RWPE1 (cell line): ENCODE measurements around the gene LNX2.

Experiments used
- CTCF ChIA-PET: fragments of 350-600 bp; sonication (Branson Sonifier 250); formaldehyde crosslinking; extraction: SDS; loops from one replicate; lab custom pipeline; 2021; lab: Yijun Ruan, JAX
- POLR2A ChIA-PET: fragments of 400-600 bp; formaldehyde crosslinking; extraction: SDS; loops from one replicate; lab custom pipeline; 2020; ENCODE audit warnings: antibody characterized with exemption; ENCODE audit not compliant: low non-redundant PET; lab: Yijun Ruan, JAX
- DNase-seq: peaks from one replicate; pipeline ENCODE4 v3.0.0; 2012; ENCODE audit warnings: low spot score
- H3K27ac ChIP-seq: fragments of 450-650 bp; 2 replicates; pipeline ENCODE4 v1.5.1; 2017
- TF ChIP-seq, protein P1 (sequence below): fragments of 450-650 bp; conservative IDR thresholded peaks from 2 replicates; pipeline ENCODE4 v1.5.1; 2017; ENCODE audit warnings: low read depth, mild to moderate bottlenecking

The LNX2 gene

DNA sequence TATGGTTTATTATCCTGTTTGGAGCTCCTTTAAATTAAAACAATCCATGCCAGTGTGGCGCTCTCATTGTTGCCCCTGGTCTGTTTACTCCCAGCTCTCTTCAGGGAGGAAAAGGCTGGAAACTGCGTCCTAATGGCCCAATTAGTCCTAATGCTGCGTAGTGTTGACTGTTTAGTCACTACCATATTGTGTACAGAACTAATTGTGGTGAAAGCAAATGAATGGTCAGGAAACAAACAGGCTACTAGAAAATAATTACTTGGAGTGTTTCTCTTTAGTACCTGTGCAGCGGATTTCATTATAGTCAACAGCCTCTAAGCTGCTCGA lies 115.5 kb downstream of the LNX2 start:
- H3K27ac ChIP-seq = no peak overlapping the region
- ChIA-PET CTCF (no interaction called here), POLR2A (no interaction called here)
- no peak for DNase-seq
- TF ChIP-seq, protein P1, sequence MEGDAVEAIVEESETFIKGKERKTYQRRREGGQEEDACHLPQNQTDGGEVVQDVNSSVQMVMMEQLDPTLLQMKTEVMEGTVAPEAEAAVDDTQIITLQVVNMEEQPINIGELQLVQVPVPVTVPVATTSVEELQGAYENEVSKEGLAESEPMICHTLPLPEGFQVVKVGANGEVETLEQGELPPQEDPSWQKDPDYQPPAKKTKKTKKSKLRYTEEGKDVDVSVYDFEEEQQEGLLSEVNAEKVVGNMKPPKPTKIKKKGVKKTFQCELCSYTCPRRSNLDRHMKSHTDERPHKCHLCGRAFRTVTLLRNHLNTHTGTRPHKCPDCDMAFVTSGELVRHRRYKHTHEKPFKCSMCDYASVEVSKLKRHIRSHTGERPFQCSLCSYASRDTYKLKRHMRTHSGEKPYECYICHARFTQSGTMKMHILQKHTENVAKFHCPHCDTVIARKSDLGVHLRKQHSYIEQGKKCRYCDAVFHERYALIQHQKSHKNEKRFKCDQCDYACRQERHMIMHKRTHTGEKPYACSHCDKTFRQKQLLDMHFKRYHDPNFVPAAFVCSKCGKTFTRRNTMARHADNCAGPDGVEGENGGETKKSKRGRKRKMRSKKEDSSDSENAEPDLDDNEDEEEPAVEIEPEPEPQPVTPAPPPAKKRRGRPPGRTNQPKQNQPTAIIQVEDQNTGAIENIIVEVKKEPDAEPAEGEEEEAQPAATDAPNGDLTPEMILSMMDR = no peak

DNA sequence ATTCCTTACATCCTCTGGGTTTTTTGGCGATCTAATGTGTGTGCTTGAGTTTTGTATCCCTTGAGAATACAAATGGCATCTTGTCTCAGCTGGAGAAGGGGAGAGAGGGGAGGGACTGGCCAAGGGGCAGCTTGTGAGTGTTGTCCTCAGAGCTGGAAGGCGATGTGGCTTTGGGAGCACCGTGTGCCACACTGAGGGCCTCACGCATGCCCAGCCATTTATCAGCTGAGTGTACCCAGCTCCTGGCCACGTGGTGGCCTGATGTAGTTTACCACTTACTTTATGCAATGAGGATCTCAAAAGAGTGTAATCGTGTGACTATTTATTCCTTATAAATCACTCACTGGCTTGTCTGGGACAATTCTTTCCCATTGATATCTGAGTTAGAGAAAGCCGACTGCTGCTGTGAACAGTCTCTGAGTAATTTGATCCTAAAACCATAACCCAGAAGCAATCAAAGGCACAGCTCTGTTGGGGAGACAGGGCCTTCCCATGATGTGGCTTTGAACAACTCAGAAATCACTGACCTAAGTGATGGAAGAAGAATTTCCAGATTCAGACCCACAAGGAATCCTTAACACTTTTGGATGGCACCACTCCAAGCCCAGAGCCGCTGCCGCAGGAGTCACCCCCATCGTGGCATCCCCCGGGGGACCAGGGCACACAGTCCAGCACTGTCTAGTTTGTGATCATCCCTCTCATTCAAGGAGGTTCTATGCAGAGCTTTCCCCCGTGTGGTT lies 116.0 kb downstream of the LNX2 start:
- H3K27ac ChIP-seq = no peak overlapping the region
- TF ChIP-seq, protein P1 = no peak
- no peak for DNase-seq
- ChIA-PET POLR2A (no interaction called here), CTCF (interaction anchor here (0.5 kb wide), 1 partner anchor 1765 kb away, joined by 4 read pairs; no protein-coding TSS in a partner anchor)

DNA sequence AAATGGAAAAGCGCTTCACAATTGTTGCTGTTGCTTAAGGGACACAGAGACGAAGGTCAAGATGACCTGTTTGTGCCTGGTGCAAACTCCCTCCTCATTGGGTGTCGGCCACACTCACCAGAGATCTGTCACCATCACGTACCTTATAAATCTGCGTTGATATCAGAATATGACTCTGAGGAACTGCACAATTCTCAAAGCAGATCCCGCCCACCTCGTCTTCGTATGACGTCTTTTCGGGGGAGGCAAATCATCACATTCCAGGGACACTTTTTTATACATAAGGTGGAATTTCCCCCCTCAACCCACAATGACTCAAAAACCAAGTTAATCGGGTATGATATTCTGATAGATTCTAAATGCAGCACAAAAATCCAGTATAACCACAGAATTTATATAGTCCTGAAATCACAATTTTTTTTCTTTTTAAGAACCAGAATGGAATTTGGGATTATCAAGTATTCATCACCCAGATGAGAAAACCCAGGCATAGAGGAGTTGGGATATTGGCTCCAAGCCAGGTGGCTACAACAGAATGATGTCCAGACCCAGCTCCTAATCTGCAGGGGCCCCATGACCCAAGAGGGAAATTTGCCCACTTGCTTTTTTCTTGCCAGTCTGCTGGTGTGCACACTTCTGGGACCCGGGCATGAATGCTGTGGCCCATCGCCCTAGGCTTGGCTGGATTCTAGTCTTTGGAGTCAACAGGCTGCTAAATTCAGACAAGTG lies 119.4 kb downstream of the LNX2 start:
- CTCF ChIA-PET = interaction anchor here (0.6 to 0.8 kb wide), 2 partner anchors 23 to 32 kb away, joined by 3 read pairs; no protein-coding TSS in a partner anchor
- POLR2A ChIA-PET = no interaction called here
- no peak for DNase-seq
- TF ChIP-seq, protein P1 = no peak
- no peak overlapping the region for H3K27ac ChIP-seq

DNA sequence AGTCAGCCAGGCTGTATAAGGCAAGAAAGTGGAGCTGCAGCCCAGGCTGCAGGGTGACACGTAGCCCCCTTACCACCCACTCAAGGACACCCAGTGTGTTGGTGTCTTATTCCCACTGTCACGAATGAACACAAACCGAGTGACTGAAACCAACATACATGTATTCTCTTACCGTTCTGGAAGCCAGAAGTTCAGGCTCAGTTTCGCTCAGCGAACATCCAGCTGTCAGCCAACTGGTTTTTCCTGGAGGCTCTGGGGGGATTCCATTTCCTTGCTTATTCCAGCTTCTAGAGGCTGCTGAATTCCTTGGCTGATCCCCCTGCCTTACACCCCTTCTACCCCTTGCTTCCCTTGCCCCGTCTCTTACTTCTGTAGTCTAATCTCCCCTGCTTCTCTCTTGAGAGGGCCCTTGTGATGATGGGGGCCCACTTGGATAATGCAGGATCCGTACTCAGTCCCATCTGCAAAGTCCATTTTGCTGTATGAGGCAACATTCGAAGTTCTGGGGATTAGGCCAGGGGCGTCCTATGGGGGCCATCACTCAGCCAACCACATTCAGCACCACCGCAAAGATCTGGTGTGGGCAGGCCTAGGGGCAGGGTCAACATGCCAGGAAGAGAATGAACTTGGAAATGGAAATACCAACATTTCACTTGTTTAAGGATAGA lies 122.6 kb downstream of the LNX2 start:
- no peak for DNase-seq
- TF ChIP-seq, protein P1 = no peak
- ChIA-PET POLR2A (no interaction called here), CTCF (interaction anchor here (0.5 to 0.6 kb wide), 3 partner anchors 16 to 514 kb away, joined by 3 to 4 read pairs (median 3); no protein-coding TSS in a partner anchor)
- no peak overlapping the region for H3K27ac ChIP-seq

DNA sequence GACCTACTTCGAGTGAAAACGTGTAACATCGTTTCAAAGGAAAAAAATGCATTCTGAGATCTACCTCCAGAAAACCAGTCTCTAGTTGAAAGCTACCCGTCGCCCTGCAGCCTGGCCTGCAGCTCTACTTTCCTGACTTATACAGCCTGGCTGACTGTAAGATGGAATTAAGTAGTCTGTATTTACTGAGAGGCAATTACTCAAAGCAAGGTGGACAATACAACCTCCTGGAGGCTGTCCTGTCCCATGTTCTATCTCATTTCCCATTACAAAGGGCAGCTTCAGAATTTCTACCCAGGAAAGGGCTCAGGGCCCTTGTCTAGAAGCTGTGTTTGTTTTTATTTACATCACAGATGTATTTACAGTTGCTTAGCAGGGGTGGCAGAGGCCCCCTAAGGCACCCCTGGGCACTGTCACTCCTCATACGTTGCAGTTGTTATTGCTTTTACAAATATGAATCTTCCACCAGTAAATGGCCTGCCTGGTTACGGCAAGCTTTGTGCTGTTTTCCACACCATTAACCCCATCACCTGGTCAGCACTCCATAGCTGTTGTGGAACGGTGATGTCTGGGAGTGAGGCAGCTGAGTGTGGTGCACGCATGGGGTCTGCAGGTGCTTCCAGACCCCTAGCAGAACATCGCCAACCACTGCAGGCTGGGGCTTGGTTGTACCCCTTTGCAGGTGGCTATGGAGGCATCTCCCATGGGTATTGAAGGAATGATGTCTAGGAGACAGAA lies 123.6 kb downstream of the LNX2 start:
- no peak overlapping the region for H3K27ac ChIP-seq
- no peak for DNase-seq
- TF ChIP-seq, protein P1 = no peak
- ChIA-PET CTCF (interaction anchor here (0.7 kb wide), 1 partner anchor 550 kb away, joined by 4 read pairs; no protein-coding TSS in a partner anchor), POLR2A (interaction anchor here (0.7 kb wide), 1 partner anchor 9 kb away, joined by 3 read pairs; no protein-coding TSS in a partner anchor)

DNA sequence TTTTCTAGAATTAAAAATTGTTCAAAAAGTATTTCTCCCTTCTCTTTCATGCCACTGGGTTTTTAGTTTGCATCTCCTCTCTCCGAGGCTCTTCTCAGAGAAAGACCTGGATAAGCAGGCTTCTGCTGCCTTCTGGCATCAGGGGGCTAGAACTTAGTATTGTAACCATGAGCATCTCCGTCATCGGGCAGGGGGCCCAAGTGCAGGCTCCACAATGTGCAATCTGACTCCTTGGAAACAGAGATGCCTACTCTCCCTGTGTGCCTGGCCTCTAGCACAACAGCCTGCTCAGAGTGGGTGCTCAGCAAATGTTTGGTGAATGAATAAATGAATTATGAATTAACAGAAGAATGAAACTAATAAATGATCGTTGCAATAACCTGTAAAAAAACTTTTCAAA lies 124.3 kb downstream of the LNX2 start:
- TF ChIP-seq, protein P1 = no peak
- DNase-seq = no peak
- POLR2A ChIA-PET = interaction anchor here (0.7 kb wide), 1 partner anchor 8 kb away, joined by 3 read pairs; no protein-coding TSS in a partner anchor
- H3K27ac ChIP-seq = no peak overlapping the region
- CTCF ChIA-PET = no interaction called here
